CD4-positive, alpha-beta T cell treated with Interleukin-12 subunit alpha and Interleukin-12 subunit beta, for 1 hour (primary cell): Measurements from ENCODE around the gene ADRB1.

Source experiments
- DNase-seq: peaks from one replicate; pipeline ENCODE4 v3.0.0-alpha.2; 2020

ADRB1 gene

DNA sequence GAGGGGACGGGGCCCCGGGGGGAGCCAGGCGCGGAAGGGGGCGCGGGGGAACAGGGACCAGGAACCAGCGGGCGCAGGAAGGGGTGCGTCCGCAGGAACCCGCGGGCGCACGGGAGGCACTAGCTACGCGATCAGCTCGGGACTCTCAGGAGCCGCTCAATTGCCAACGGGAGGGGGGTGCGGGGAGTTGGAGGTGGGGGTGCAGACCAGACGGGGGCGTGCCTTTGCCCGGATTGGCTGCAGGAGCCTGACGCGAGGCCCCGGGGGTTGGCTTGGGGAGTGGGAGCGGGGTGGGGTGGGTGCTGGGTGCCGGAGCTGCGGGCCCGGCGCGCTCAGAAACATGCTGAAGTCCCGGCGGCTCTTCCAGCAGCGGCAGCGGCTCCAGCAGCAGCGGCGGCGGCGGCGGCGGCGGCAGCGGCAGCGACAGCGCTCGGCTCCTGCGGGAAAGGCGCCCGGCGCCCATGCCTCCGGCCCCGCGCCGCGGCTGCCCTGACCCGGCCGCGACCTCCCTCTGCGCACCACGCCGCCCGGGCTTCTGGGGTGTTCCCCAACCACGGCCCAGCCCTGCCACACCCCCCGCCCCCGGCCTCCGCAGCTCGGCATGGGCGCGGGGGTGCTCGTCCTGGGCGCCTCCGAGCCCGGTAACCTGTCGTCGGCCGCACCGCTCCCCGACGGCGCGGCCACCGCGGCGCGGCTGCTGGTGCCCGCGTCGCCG is at the start of gene ADRB1:
ADRB1 (plus strand) TSS at position 335 of the 715 bp plus-strand sequence; CDS start at position 602, 267 bp downstream.
- peak; percentile 51 for DNase-seq

GRCh38 chr10:113995201-113995600 is 48.5 kb upstream of the ADRB1 start:
- DNase-seq, result no peak

- no peak for DNase-seq
Observed at GRCh38 chr10:113997428-113997827, 46.2 kb upstream of the ADRB1 start.

- DNase-seq, result no peak
Observed at GRCh38 chr10:113999531-113999930, 44.1 kb upstream of the ADRB1 start.

GRCh38 chr10:114000457-114001010 is 43.1 kb upstream of the ADRB1 start:
- no peak for DNase-seq

- DNase-seq, result no peak
Observed at GRCh38 chr10:114002422-114002821, 41.2 kb upstream of the ADRB1 start.

GRCh38 chr10:114003161-114003941 is 40.3 kb upstream of the ADRB1 start:
- DNase-seq, result no peak

- no peak for DNase-seq
Observed at GRCh38 chr10:114009281-114009996, 34.2 kb upstream of the ADRB1 start.

GRCh38 chr10:114010316-114010715 is 33.4 kb upstream of the ADRB1 start:
- DNase-seq, result no peak

GRCh38 chr10:114012650-114013049 is 31.0 kb upstream of the ADRB1 start:
- no peak for DNase-seq

DNA sequence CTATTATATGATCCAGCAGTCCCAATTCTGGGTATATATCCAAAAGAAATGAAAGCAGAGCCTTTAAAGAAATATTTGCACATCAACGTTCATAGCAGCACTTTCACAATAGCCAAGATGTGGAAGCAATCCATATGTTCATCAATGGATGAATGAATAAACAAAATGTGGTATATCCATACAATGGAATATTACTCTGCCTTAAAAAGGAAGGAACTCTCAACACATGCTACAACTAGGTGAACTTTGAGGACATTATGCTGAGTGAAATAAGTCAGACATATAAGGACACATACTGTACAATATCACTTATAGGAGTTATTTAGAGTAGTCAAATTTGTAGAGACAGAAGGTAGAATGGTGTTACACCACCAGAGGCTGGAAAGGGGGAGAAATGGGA is 28.0 kb upstream of the ADRB1 start:
- no peak for DNase-seq

DNA sequence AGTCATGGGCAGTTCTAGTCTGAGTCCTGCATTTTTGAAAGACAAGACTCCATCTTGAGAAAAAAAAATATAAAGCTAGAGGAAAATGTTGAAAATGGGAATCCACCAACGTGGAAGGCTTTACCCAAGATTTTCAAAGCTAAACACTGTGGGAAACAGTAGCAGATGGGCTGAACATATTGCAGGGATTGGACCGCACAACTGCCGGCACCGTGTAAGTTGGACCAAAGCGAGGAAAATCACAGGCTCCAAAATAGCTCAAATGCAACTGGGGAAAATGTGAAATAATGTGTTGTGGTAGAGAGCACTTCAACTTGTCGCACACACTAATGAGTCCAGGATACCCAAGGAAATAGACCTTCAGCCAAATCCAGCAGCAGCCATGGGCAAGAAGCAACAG is 26.4 kb upstream of the ADRB1 start:
- no peak for DNase-seq

- no peak for DNase-seq
Observed at GRCh38 chr10:114017873-114018272, 25.8 kb upstream of the ADRB1 start.

DNA sequence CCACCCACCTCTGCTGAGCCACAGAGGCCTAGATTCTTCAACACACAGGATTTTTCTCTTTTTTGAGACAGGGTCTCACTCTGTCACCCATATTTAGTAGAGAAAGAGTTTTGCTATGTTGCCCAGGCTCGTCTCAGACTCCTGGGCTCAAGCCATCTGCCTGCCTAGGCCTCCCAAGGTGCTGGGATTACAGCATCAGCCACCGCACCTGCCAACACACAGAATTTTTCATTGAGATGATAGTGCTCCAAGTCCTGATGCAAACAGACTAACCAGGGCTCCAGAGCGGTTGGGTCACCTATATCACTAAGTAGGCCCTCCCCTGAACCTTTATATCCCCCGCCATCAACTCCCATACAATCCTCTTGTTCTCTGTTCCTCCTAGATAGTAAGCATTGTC is 24.4 kb upstream of the ADRB1 start:
- no peak for DNase-seq

GRCh38 chr10:114021154-114021553 is 22.5 kb upstream of the ADRB1 start:
- DNase-seq, result no peak

DNA sequence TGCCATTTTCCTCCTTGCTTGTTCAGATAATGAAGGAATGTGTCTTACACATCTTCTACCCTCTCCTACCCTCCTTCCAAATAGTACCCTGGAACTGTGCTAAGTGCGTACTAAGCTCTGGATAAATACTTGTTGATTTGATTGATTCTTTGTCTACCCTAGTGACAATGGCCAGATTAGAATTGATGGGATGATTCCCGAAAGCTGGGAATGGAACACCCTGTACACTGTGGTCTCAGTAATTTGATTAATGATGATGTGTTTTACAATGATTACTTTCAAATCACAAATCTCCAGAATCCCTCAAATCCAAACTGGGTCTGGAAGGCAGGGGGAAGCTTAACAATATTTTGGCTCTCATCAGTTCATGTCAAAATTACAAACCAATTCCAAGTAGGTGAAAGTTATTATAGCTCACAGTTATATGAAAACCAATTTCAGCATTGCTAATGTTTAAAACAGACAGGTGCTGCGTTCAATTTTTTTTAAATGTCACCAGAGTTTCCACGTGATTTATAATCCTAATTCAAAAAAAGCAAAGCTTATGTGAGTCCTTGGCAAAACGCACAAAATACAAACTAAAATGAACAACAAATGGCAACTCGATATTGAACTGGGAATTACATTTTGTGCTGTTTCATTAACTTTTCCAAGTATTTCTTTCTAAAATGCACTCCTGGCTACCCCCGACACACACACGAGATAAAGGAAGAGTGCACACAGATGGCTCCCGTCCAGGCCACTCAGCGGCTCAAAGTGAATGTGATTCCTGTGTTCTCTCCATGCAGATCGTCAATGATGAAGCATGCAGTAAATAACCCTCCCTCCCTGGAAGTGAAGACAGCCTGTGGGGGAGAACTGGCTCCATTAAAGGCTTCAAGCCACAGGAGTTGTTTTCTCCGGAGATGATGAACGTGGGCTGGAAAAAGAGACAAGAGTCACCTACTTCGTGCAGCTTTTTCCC is 21.7 kb upstream of the ADRB1 start:
- DNase-seq, result no peak

DNA sequence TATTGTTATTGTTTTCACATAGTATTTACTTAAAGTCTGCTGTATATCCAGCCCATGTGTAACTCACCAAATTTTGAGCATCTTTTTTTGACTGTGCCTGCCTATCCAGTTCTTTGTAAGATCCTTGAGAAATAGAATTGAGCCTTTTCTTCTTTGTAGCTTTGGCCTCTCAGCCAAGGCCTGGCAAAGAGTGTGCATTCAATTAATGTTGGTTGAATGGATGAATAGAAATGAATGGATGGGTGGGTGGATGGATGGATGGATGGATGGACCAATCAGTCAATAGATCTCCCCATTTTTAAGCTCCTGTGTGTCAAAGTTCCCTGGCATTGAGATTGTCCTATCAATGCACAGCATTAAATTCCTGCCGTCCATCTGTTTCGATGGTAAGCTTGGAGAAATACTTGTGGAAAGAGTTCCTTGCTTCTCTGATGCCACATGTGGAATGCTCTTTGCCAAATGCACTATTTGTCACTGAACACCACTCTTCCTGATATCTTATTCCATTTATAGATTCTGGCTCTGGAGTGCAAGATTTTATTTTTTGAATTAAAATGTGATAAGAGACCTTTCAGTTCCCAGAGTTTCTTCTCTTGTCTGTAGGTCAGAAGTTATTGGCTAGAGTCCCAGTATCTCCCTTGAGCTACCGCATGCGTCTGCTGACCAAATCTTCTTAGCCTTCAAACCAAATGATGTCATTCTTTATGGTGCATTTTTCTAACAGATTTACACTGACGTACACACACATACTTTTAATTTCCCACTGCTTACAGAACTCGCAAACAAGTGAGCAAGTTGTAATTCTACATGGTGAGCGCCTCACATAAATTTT is 20.7 kb upstream of the ADRB1 start:
- DNase-seq, result no peak

- peak; percentile 45 for DNase-seq
Observed at GRCh38 chr10:114024876-114025610, 18.6 kb upstream of the ADRB1 start.

- no peak for DNase-seq
Observed at GRCh38 chr10:114025611-114026130, 18.0 kb upstream of the ADRB1 start.
